GM19035 (cell line): ENCODE data around the gene ABCG4.
"Not testable (repeated sequence)": the region's sequence is repeated elsewhere in the genome, so short reads cannot be mapped to it uniquely, and the experiment has no call there.

Experiments
- ATAC-seq: cut with Tn5 transposase; IDR thresholded peaks from one replicate; pipeline ENCODE4 v1.9.1; 2021; ENCODE audit not compliant: unreplicated experiment

The ABCG4 gene

GRCh38 chr11:119180729-119181676 lies 32.2 kb downstream of the ABCG4 start:
- ATAC-seq: no peak

- no peak for ATAC-seq
Observed at GRCh38 chr11:119181677-119182412, 33.0 kb downstream of the ABCG4 start.

- ATAC-seq: not testable (repeated sequence)
Observed at GRCh38 chr11:119184399-119184798, 35.5 kb downstream of the ABCG4 start.

DNA sequence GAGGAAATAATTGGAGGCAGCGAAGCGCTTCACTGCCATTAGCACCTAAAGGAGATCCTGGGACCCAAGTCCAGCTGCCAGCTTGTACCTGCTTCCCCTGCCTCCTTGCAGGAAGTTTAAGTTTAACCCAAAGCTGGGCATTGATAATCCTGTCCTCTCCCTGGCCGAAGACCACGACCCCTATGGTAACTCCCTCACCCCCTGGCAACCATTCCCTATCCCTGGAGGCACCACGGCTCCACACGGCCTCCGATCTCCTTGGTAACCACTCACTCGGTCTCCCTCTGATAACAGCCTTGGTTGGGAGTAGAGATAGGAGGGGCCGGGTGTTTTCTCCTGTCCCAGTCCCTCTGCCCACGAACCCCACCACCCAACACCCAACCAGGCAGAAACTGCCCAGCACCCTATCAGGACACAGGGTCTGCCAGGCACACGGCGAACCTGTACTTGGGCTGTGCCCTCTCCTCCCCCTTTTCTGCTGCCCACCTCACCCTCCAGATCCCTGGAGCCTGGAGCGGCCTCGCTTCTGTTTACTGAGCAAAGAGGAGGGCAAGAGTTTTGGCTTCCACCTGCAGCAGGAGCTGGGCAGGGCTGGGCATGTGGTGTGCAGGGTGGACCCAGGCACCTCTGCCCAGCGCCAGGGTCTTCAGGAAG lies 37.3 kb downstream of the ABCG4 start:
- ATAC-seq: no peak

GRCh38 chr11:119187123-119187892 lies 38.5 kb downstream of the ABCG4 start:
- ATAC-seq: no peak

DNA sequence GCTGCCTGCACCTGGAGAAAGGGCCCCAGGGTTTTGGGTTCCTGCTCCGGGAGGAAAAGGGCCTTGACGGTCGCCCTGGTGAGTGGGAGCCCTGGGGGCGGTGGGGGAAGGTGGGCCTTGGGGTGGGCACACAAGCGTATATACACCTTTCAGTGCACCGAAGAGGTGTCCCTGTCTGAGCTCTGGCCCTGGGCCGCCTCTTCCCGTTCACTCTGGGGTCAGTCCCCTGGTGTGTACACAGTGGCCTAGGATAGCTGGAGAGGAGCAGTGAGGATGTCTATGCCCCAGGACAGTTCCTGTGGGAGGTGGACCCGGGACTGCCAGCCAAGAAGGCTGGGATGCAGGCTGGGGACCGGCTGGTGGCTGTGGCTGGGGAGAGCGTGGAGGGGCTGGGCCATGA lies 39.2 kb downstream of the ABCG4 start:
- ATAC-seq: no peak

- no peak for ATAC-seq
Observed at GRCh38 chr11:119188887-119189286, 40.0 kb downstream of the ABCG4 start.

- no peak for ATAC-seq
Observed at GRCh38 chr11:119189393-119189792, 40.5 kb downstream of the ABCG4 start.

DNA sequence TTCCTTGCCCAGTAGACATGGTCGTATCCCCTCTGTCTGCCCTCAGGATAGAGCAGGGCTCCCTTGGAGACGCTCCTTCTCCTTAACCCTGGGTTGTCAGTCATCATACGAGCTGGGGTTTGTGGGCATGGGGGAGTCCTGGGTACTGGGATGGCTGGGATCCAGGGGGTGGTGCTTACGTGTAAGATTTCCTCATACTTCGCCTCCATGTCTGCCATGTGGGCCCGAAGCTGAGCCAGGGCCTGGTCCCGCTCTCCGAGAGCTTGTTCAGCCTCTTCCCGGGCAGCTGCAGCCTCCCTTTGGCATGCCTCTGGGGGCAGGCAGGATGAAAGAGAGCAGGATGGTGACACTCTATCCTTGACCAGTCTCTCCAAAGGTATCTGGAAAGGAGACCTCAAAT lies 41.7 kb downstream of the ABCG4 start:
- ATAC-seq: no peak

DNA sequence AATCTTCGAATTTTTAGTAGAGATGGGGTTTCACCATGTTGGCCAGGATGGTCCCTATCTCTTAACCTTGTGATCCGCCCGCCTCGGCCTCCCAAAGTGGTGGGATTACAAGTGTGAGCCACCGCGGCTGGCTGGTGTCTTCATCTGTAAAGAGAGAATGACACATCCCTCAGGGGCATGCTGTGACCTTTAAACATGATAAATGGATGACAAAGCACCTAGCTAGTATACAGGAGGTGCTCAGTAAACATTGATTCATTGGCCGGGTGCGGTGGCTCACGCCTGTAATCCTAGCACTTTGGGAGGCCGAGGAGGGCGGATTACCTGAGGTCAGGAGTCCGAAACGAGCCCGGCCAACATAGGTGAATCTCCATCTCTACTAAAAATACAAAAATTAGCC lies 42.4 kb downstream of the ABCG4 start:
- not testable (repeated sequence) for ATAC-seq

- ATAC-seq: no peak
Observed at GRCh38 chr11:119192111-119192510, 43.3 kb downstream of the ABCG4 start.

DNA sequence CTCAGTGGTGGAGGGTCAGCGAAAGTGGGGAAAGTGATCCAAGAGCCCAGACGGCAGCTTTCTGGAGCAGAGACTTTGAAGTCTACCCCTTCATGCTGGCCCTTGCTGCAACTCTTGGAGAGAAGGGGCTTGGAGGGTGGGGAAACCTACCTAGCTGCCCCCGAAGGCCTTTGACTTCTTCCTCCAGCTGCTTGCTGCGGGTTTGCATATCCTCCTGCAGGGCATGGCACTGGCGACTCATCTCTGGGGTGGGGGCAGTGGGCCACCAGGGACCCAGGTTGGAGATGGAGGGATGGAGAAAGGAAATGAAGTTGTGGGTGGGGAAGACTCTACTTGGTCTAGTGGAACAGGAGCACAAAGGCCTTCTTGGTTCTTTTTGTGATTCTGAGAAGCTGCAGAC lies 44.1 kb downstream of the ABCG4 start:
- no peak for ATAC-seq

DNA sequence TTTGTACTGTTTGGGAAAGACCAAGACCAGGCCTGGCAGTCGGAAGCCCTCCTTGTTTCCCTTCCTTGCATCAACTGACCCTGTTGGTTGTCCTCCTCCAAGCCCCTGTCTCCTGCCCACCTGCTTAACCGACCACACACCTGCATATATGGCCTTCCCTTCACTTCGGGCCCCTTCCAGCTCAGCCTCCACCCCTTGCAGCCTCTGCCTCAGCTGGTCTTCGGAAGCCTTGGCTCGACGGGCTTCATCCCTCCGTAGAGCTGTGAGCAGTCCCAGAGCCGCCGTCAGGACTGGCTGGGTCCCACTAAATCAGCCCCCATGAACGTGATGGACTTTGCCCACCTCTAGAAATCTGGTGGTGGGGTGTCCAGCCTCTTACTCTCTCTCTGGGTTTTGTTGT lies 44.8 kb downstream of the ABCG4 start:
- no peak for ATAC-seq

GRCh38 chr11:119194811-119195440 lies 46.1 kb downstream of the ABCG4 start:
- ATAC-seq: no peak

GRCh38 chr11:119195680-119196079 lies 46.8 kb downstream of the ABCG4 start:
- no peak for ATAC-seq

DNA sequence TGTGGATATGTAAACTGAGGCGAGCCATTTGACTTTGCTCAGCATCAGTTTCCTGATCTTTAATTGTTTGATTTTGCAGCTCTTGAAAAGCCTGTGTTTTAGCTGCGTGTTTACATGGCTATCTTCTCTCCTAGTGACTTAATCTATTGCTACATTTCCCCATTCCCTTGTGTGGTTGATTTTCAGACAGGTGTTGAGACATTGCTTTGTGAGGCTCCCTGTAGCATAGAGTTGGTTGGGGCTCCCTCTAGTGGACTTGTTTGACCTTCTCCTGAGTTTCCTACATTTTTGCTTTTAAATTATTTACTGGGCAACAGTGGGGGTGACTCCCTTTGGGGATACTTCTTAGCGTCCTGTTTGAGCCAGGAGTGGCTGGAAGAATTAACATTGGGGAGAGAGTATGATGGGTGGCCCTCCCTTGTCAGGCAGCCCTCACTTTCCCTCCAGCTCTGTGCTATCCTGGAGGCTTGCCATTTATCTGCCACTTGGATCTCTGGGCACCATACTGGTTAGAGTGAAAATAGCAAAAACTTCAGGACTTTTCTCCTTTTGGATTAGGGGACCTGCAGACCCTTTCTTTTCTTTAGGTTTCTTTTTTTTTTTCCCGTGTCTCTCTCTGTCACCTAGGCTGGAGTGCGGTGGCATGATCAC lies 48.1 kb downstream of the ABCG4 start:
- peak; percentile 59 for ATAC-seq

GRCh38 chr11:119198925-119199324 lies 50.1 kb downstream of the ABCG4 start:
- no peak for ATAC-seq

DNA sequence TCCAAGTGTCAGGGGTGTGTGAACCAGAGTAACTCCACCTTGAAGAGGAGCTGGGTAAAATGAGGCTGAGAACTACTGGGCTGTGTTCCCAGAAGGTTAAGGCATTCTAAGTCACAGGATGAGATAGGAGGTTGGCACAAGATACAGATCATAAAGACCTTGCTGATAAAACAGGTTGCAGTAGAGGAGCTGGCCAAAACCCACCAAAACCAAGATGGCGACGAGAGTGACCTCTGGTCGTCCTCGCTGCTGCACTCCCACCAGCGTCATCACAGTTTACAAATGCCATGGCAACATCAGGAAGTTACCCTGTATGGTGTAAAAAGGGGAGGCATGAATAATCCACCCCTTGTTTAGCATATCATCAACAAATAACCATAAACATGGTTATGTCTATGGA lies 52.4 kb downstream of the ABCG4 start:
- not testable (repeated sequence) for ATAC-seq

DNA sequence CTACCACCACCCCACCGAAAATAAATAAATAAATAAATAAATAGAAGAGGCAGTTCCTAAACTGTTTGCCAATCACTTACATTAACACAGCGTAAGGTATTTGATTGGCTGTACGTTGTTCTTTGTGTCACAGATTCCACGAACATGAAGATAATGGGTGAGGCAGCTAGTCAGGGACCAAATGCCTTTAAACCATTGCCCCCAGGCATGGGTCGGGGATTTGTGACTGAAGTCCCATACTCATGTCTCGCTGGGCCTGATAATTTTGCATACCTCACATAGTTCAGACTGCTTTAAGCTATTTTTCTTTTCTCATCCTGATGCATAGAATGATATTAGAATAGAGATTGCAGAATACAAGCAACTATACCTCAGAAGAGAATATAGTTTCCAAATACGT lies 53.7 kb downstream of the ABCG4 start:
- no peak for ATAC-seq

DNA sequence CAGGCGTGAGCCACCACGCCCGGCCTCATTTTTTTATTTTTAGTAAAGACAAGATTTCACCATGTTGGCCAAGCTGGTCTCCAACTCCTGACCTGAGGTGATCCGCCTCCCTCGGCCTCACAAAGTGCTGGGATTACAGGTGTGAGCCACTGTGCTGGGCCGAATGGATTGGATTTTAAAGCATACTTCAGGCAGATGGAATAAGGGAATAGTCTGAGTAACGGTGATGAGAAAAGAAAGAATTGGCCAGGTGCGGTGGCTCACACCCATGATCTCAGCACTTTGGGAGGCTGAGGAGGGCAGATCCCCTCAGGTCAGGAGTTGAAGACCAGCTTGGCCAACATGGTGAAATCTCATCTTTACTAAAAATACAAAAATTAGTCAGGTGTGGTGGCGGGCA lies 55.2 kb downstream of the ABCG4 start:
- ATAC-seq: no peak
